GM18951 (cell line): Measurements from ENCODE around the gene FBXO27.
"Not testable (repeated sequence)": the region's sequence is repeated elsewhere in the genome, so short reads cannot be mapped to it uniquely, and the experiment has no call there.

ENCODE experiments used
- POLR2A ChIP-seq: IDR thresholded peaks from 4 replicates; pipeline ENCODE4 v1.6.1; 2011; ENCODE audit warnings: mild to moderate bottlenecking; ENCODE audit not compliant: insufficient read length, insufficient read depth; ENCODE audit errors: extremely low read depth
- in situ Hi-C: fragments of 300-500 bp; cut with MboI; formaldehyde crosslinking; loops from one replicate; pipeline ENCODE4 v1.12.0; 2022; ENCODE audit warnings: low sequenced_read_pairs, mixed read lengths, inconsistent platforms; ENCODE audit not compliant: unreplicated experiment

FBXO27 gene

GRCh38 chr19:39021063-39021462, 11.3 kb downstream of the FBXO27 start:
- no peak for TF ChIP-seq POLR2A
- in situ Hi-C loops, result no loop called here

DNA sequence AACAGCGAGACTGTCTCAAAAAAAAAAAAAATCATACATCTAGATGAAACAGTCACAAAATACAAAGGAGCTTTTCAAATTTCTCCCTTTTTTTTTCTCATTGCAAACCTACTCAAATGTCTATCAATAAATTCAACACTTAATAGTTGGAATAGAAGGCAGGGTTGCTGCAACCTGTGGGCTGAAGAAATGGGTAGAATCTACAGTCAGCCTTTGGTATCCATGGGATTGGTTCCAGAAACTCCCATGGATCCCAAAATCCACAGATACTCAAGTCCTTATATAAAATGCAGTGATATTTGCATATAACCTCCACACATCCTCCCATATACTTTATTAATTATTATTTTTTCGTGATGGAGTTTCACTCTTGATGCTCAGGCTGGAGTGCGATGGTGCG, 14.7 kb downstream of the FBXO27 start:
- no peak for TF ChIP-seq POLR2A
- in situ Hi-C loops, result no loop called here

GRCh38 chr19:39017026-39017425, 15.3 kb downstream of the FBXO27 start:
- in situ Hi-C loops, result no loop called here

GRCh38 chr19:39014037-39014436, 18.3 kb downstream of the FBXO27 start:
- in situ Hi-C loops, result no loop called here
- no peak for TF ChIP-seq POLR2A

More at GRCh38 chr19:39017026-39017425, 15.3 kb downstream of the FBXO27 start:
- no peak for TF ChIP-seq POLR2A

- no peak for TF ChIP-seq POLR2A
- in situ Hi-C loops, result no loop called here
Observed at GRCh38 chr19:39009001-39009400, 23.3 kb downstream of the FBXO27 start.

GRCh38 chr19:39008137-39008536, 24.2 kb downstream of the FBXO27 start:
- no peak for TF ChIP-seq POLR2A
- in situ Hi-C loops, result no loop called here

- TF ChIP-seq POLR2A, result no peak
- in situ Hi-C loops, result no loop called here
Observed at GRCh38 chr19:39007096-39007495, 25.3 kb downstream of the FBXO27 start.

DNA sequence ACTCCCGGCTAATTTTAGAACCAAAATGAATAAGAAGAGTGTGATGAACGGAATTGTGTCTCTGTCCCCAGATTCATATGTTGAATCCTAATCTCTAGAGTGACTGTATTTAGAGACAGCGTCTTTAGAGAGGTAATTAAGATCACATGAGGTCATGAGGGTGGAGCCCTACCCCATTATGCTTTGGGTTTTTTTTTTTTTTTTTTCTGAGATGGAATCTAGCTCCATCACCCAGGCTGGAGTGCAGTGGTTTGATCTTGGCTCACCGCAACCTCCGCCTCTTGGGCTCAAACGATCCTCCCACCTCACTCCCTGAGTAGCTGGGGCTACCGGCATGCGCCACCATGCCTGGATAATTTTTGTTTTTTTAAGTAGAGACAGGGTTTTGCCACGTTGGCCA, 27.9 kb downstream of the FBXO27 start:
- no peak for TF ChIP-seq POLR2A
- in situ Hi-C loops, result no loop called here

DNA sequence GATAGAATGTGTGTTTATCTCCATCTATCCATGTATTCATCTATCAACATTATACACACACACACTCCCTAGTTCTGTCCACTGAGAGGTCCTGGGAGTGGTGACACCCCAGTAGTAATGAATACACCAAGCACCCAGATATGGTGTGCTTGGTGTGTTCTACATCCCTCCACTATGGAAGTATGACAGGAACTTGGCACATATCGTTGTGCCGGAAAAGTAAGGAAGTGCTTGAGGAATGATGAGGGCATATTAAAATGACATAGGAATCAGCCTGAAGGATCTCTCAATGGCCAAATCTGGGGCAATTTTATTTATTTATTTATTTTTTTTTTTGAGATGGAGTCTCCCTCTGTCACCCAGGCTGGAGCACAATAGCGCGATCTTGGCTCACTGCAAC, 28.6 kb downstream of the FBXO27 start:
- TF ChIP-seq POLR2A, result no peak
- in situ Hi-C loops, result no loop called here

DNA sequence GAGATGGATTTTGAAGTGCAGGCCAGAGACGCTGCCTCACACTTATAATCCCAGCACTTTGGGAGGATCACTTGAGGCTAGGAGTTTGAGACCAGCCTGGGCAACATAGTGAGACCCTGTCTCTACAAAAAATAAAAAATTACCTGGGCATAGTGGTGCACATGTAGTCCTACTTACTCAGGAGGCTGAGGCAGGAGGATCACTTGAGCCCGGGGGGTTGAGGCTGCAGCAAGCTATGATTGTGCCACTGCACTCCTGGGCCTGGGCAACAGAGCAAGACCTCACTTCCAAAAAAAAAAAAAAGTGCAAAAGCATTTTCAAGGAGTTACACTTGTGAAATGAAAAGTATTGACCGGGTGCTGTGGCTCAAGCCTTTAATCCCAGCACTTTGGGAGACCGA, 29.2 kb downstream of the FBXO27 start:
- TF ChIP-seq POLR2A, result no peak
- in situ Hi-C loops, result no loop called here

DNA sequence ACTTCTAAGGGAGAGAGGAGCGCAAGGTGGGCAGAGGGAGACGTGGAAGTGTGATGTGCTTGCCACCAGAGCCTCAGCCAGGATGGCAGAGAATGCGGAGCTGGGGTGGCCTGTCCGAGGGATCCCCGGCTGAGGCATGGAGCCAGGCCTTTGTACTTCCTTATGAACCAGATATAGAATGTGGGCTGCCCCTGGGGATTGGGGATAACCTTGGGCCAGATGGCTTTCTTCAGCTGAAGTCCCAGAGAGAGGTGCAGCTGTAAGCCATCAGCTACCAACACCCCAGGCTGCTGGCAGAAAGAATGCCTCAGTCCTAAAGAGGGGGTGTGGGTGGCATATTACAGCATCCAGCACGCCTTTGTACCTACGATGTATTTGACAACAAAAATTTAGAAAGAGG, 31.3 kb downstream of the FBXO27 start:
- no peak for TF ChIP-seq POLR2A
- in situ Hi-C loops, result no loop called here

DNA sequence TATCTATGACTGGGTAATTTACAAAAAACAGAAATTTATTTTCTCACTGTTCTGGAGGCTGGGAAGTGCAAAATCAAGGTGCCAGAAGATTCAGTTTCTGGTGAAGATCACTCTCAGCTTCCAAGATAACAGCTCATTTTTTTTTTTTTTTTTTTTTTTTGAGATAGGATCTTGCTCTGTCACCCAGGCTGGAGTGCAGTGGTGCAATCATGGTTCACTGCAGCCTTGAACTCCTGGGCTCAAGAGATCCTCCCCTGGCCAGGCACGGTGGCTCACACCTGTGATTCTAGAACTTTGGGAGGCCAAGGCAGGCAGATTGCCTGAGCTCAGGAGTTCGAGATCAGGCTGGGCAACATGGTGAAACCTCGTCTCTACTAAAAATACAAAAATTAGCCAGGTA, 34.8 kb downstream of the FBXO27 start:
- in situ Hi-C loops, result not testable (repeated sequence)

GRCh38 chr19:38993271-38993670, 39.1 kb downstream of the FBXO27 start:
- in situ Hi-C loops, result no loop called here
- TF ChIP-seq POLR2A, result no peak

- no peak for TF ChIP-seq POLR2A
- in situ Hi-C loops, result no loop called here
Observed at GRCh38 chr19:38990949-38991697, 41.2 kb downstream of the FBXO27 start.

DNA sequence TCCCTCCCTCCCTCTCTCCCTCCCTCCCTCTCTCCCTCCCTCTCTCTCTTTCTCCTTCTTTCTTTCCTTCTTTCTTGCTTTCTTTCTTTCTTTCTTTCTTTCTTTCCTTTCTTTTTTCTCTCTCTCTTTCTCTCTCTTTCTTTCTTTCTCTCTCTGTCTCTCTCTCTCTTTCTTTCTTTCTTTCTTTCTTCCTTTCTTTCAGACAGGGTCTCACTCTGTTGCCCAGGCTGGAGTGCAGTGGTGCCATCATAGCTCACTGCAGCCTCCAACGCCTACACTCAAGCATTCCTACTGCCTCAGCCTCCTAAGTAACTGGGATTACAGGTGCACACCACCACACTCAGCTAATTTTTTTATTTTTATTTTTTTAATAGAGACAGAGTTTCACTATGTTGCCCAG, 42.7 kb downstream of the FBXO27 start:
- in situ Hi-C loops, result not testable (repeated sequence)
